NCI-H2029 (cell line): ENCODE results near the gene EPHB1.

Experiments used
- DNase-seq: peaks from one replicate; lab custom pipeline; 2025; lab: John Stamatoyannopoulos, UW

EPHB1 gene

GRCh38 chr3:135161425-135161824 lies 366.4 kb downstream of the EPHB1 start:
- no peak for DNase-seq

GRCh38 chr3:135163701-135164100 lies 368.6 kb downstream of the EPHB1 start:
- no peak for DNase-seq

GRCh38 chr3:135165260-135165659 lies 370.2 kb downstream of the EPHB1 start:
- DNase-seq, result no peak

- no peak for DNase-seq
These were observed 371.3 kb downstream of the EPHB1 start for GRCh38 chr3:135166266-135166825.

GRCh38 chr3:135168822-135169221 lies 373.8 kb downstream of the EPHB1 start:
- DNase-seq, result no peak

- no peak for DNase-seq
These were observed 374.6 kb downstream of the EPHB1 start for GRCh38 chr3:135169651-135170050.

- DNase-seq, result no peak
These were observed 375.7 kb downstream of the EPHB1 start for GRCh38 chr3:135170732-135171131.

- DNase-seq, result no peak
These were observed 377.3 kb downstream of the EPHB1 start for GRCh38 chr3:135172191-135172869.

GRCh38 chr3:135175728-135176277 lies 380.7 kb downstream of the EPHB1 start:
- no peak for DNase-seq

- no peak for DNase-seq
These were observed 381.8 kb downstream of the EPHB1 start for GRCh38 chr3:135176881-135177280.

- DNase-seq, result no peak
These were observed 383.5 kb downstream of the EPHB1 start for GRCh38 chr3:135178566-135178965.

- no peak for DNase-seq
These were observed 386.3 kb downstream of the EPHB1 start for GRCh38 chr3:135181408-135181807.

GRCh38 chr3:135182364-135182998 lies 387.4 kb downstream of the EPHB1 start:
- no peak for DNase-seq

- no peak for DNase-seq
These were observed 395.6 kb downstream of the EPHB1 start for GRCh38 chr3:135190658-135191057.

- DNase-seq, result no peak
These were observed 396.6 kb downstream of the EPHB1 start for GRCh38 chr3:135191708-135192107.

- DNase-seq, result no peak
These were observed 397.9 kb downstream of the EPHB1 start for GRCh38 chr3:135192929-135193328.

GRCh38 chr3:135197246-135197645 lies 402.2 kb downstream of the EPHB1 start:
- no peak for DNase-seq

- no peak for DNase-seq
These were observed 402.8 kb downstream of the EPHB1 start for GRCh38 chr3:135197856-135198255.

GRCh38 chr3:135199137-135199536 lies 404.1 kb downstream of the EPHB1 start:
- DNase-seq, result no peak

- no peak for DNase-seq
These were observed 408.0 kb downstream of the EPHB1 start for GRCh38 chr3:135203026-135203425.

- DNase-seq, result no peak
These were observed 418.2 kb downstream of the EPHB1 start for GRCh38 chr3:135213213-135213612.

- no peak for DNase-seq
These were observed 418.8 kb downstream of the EPHB1 start for GRCh38 chr3:135213822-135214221.

GRCh38 chr3:135214400-135214799 lies 419.3 kb downstream of the EPHB1 start:
- DNase-seq, result no peak
